Cardiac atrium fibroblast (primary cell): ENCODE data around the gene DVL2. TPM values are rescaled to one million over a fixed set of nuclear protein-coding genes. Genes with fewer than 3 reads are reported as not detected.

Source experiments
- total RNA-seq: library from RNA; depleted of rRNA; stranded (reverse); fragments of >200 nt; gene quantifications from 2 replicates; pipeline ENCODE4 v1.2.3, GENCODE V29; 2015

DVL2 gene
- 33.4 and 33.9 TPM in 2 replicates for total RNA-seq

DNA sequence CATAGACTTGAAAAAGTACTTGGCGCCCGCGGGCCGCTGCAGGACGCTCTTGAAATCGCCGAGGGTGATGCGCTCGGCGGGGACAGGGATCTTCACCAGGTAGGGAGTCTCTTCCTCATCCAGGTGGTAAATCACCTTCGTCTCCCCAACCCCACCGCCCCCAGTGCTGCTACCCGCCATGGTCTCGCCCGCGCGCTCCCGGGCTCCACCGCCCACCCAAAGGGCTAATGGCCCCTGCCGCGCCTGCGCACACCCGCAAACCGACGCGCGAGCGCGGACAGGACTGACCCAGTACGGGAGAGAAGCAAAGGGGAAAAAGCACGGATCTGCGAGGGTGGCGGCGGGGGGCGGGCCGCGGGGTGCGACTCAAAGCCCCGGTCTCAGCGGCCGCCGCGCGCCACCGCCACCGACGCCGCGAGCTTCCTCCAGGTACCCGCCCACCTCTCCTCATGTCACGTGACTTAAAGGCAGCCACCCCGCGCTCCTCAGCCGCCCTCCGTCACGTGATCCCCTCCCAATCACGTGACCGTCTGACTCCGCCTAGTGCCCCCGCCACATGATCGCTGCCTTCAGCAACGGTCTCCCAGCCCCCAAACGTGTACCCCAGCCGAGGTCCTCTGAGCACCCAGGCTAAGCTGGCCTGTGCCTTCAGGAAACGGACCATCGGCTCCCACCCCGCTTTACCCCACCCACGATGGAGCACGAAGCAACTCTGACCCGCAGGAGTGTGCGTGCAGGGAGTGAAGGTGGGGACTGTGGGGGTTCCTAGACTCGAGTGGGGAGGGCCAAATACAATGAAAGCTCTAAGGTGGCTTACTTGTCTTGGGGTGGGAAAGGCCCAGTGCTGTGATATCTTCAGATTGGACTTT is at the start of gene DVL2:
TSS of gene DVL2 (minus strand) at position 435 of the 869 bp plus-strand sequence. CDS start at position 180, 255 bp downstream.

DNA sequence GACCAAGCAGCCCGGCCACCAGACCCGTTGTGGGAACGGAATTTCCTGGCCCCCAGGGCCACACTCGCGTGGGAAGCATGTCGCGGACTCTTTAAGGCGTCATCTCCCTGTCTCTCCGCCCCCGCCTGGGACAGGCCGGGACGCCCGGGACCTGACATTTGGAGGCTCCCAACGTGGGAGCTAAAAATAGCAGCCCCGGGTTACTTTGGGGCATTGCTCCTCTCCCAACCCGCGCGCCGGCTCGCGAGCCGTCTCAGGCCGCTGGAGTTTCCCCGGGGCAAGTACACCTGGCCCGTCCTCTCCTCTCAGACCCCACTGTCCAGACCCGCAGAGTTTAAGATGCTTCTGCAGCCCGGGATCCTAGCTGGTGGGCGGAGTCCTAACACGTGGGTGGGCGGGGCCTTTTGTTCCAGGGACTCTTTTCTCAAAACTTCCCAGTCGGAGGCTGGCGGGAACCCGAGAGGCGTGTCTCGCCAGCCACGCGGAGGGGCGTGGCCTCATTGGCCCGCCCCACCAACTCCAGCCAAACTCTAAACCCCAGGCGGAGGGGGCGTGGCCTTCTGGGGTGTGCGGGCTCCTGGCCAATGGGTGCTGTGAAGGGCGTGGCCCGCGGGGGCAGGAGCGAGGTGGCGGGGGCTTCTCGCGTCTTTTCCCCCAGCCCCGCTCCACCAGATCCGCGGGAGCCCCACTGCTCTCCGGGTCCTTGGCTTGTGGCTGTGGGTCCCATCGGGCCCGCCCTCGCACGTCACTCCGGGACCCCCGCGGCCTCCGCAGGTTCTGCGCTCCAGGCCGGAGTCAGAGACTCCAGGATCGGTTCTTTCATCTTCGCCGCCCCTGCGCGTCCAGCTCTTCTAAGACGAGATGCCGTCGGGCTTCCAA is 47.0 kb upstream of the DVL2 start, which contains the start of gene SLC2A4:
TSS of gene SLC2A4 (plus strand) at position 645 of the 879 bp plus-strand sequence. CDS start at position 862, 217 bp downstream.

DNA sequence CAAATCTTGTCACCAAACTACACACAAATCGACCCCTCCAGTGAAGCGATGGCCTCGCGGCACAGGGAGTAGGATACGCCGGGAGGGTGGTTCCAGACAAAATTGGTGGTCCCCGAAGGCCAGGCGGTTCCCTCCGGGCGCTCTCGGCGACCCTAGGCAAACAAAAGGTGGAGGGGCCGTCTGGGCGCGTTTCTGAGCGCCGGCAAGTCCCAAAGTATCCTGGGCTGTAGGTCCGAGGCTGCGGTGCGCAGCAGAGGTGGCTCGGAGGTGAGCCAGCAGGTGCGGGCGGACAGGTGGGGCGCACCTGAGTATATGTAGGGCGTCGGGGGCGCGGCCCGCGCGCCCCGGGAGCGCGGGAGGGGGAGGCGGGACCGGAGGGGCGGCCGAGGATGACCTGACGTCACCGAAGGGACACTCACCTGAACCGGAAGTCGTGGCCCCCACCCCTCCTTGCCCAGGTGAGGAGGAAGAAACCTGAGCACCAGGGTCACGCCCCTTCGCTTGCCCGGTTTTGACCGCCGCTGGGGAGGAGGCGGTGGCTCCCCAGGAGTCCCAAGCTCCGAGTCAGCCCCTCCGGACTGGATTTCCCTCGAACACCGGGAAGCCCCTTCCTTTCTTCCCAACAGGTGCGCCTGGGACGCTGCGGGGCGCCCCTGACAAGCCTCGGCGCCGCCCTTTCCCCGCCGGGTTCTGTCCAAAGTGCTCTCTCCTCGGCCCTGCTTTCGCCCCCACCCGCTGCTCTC is 28.0 kb upstream of the DVL2 start, which contains the start of gene CLDN7:
TSS of gene CLDN7 (minus strand) at position 287 of the 743 bp plus-strand sequence. CDS start 435 bp downstream, outside the sequence.

DNA sequence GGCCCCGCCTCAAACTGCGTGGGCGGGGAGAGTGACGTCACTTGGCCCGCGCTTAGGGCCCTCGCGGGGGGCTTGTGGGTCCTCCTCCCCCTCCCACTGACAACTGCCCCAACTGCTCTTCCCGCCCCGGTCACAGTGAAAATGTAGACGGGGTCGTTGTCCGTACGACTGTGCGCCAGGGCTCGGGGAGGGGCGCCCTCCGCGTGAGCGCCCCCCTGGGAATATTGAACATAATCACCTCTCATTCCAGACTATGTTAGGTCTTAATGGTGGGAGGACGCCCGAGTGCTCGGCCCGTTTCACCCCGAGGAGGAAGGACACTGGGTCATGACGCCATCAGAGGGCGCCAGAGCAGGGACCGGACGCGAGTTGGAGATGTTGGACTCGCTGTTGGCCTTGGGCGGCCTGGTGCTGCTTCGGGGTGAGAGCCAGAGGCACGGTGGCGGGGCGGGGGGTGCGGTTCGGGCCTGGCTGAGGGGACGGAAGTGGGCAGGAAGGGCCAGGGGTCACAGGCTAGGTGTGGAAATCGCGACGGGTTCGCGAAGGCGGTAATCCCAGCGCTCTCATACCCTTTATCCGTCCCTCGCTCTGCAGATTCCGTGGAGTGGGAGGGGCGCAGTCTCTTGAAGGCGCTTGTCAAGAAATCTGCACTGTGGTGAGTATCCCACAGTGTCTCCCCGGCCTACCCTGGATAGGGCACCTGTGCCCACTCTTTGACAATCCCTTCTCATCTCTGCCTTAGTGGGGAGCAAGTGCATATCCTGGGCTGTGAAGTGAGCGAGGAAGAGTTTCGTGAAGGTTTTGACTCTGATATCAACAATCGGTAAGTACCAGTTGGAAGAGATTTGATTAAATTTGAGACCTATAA is 18.1 kb upstream of the DVL2 start, which contains the start of gene ELP5:
TSS of gene ELP5 (plus strand) at position 40 of the 868 bp plus-strand sequence. CDS start at position 376, 336 bp downstream.

DNA sequence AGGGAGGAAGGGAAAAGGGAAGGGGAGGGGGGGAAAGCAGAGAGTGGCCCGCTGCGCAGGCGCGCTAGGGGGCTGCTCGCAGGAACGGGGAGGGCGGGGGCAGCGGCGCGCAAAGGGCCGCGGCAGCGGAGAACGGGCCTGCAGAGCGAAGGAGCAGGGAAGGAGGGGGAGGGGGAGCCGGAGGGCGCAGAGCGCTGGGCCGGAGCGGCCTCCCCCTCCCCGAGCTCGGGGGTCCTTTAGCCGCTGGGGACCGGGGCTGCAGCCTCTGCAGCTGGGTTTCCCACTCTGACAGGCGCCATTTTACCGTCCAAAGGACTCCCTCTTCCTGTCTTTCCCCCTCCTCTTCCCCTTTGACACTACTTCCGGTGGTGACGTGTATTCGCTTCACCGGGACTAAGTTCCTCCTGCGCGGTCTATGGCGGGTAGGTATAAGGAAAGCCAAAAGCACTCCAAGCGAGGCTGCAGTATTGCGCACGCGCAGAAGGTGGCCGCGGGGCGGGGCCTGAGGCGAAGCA is 17.4 kb upstream of the DVL2 start, which contains the start of gene CTDNEP1:
TSS of gene CTDNEP1 (minus strand) at position 74 of the 515 bp plus-strand sequence. CDS start 438 bp downstream, outside the sequence.

DNA sequence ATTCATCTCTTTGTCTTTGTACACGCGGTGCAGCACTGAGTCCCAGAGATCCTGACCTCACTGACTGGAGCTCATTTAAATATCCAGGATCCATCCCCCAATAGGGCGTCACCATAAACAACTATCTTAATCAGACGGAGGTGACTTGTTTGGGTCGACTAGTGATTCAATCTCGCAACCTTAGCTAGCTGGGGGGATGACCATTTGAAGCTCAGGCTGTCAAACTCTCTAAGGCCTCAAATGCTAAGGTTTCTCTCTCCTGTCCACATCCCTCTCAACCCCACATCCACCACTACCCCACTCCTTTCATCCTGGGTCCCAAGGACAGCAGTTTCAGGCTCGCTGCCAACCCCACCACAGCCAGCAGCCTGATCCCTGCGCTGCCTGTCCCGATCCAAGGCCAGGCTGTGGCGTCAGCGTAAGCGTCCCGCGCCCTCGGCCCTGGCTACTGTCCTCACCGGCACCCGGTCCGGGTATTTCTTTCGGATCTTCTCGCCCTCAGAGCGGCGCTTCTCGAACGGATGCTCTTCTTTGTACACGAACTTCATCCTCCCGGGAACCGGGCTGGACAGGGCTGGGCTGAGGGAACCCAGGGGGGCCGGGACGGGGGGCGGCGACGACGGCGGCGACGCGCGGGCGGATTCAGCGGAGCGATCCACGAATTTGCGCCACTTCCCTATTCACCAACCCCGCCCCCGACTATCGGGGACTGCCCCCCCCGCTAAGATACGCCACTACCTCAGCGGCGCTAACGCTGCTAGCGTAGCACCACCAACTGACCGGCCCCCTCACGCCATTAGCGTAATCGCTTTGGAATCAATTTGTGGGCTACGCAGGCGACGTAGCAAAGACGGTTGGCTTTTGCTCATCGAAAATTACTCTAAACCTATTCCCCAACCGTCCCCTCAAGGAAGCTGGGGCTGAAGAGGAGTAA is 7.7 kb upstream of the DVL2 start, which contains the start of gene GABARAP:
TSS of gene GABARAP (minus strand) at position 667 of the 934 bp plus-strand sequence. CDS start at position 548, 119 bp downstream.

DNA sequence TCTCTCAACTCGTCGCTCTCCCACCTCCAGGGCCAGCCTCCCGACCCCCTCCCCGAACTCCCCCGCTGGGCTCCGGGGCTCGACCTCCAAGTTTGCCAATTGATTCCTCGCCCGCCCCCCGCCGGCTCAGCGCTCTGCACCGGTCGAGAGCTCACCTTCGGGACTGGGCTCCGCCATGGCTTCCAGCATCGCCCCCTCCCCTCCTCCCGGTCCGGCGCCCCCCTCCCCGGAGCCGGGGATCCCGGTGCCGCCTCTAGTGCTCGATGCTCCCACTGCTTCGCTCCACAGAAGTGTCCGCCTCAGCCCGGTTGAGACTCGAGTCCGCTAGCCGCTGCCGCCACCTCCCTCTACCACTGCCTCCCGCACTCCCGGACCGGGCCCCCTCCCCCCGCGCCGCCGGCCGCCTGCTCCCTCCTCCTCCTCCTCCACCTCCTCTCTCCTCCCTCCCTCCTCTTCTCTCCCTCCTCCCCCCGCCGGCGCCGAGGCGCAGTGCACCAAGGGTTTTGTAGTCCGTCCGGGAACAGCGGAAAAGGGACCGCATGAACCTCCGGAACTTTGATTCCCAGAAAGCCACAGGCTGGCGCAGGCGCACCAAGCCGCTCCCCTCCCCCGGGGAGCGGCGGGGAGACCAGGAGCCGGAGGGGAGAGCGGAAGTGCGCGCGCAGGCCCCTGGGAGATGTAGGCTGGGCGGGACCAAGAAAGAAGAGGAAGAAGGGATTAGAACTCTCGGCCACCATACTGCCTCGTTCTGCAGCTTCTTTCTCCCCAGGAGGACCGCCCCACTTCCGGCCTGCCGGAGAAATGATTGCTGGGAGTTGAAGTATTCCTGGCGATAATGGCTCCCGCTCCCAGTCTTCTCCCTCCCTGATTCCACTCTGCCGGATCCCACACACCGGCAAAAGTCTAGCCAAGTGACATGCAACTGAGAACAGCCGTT is 5.0 kb upstream of the DVL2 start, which contains the start of gene PHF23:
TSS of gene PHF23 (minus strand) at position 367 of the 937 bp plus-strand sequence. CDS start at position 189, 178 bp downstream.

DNA sequence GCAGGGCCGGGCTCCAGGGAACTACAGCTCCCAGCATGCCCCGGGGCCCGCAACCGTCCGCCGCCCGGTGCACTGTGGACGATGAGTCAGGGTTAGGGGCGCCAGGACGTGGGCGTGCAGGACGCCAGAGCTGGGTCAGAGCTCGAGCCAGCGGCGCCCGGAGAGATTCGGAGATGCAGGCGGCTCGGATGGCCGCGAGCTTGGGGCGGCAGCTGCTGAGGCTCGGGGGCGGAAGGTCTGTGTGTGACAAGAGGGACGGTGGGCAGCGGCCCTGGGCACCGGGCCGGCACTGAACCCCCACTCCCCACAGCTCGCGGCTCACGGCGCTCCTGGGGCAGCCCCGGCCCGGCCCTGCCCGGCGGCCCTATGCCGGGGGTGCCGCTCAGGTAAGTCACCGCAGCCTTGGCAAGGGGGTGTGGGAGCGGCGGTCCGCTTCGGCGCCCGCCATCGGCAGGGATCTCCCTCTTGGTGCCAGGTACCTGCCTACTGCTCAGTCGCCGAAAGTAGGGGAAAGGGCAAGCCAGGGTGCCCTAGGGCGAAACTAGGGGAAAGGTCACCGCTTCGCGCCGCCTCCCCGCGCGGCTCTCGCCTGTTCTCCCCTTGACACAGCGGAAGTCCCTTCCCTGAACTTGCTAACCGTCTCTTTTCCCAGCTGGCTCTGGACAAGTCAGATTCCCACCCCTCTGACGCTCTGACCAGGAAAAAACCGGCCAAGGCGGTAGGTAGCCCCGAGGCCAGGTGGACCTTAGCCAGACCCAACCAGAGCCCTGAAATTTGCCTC is 14.3 kb downstream of the DVL2 start, which contains the start of the genes ACADVL and DLG4:
TSS of gene ACADVL (plus strand) at position 127 of the 781 bp plus-strand sequence. CDS start at position 174, 47 bp downstream.
TSS of gene DLG4 (minus strand) at position 25 of the 781 bp plus-strand sequence.

DNA sequence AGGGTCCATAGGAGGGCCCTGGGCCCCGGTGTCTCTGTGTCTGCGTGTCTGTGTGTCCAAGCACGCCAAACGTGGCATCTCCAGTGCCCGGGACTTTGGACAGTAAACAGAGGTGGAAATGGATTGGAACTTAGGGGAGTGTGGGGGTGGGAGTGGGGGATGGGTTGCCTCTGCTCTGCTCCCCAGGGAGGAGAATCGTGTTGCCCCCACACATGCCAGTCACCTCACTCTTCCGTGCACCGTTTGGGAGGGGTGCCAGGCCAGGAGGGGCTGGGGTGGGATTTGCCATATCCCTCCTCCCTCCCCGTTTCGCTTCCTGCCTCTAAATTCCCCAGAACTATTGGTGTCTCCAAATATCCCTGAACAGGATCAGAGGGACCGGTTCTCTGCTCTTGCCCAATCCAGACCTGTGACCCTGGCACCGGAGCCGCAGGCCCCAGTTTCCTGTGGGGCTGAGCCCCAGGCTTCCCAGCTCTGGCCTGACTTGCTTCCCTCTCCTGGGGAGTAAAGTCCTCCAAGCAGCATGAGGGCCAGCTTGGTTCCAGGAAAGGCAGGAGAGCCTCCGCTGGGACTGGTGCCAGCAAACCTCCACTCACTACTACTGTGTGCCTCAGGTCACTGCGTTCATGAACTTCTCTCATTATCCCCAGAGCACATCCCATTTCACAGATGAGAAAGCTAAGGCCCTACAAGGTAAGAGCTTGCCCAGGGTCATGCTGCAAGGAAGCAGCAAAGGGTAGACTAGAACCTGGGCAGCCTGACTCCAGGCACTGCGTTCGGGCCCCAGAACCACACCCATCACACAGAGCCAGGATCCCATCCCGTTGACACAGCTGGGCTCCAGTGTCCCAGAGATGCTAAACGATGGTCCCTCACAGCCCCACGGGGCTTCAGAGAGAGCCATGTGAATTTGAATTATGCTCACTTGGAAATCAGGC is 54.7 kb downstream of the DVL2 start, which contains the start of gene ASGR1:
TSS of gene ASGR1 (minus strand) at position 54 of the 938 bp plus-strand sequence. CDS start 807 bp downstream, outside the sequence.

Other genes starting within 250 kb of the DVL2 start
- not detected in 2 replicates for gene ALOX12, start 238.5 kb downstream of the DVL2 start, total RNA-seq
- gene RNASEK, start 221.9 kb downstream of the DVL2 start, total RNA-seq = 237 and 238 TPM in 2 replicates
- gene BCL6B, start 211.5 kb downstream of the DVL2 start, total RNA-seq = 0.90 and 4.7 TPM in 2 replicates
- gene SLC16A13, start 198.5 kb downstream of the DVL2 start, total RNA-seq = 0.90 and 1.1 TPM in 2 replicates
- not detected in 2 replicates for gene SLC16A11, start 190.4 kb downstream of the DVL2 start, total RNA-seq
- not detected in 2 replicates for gene CLEC10A, start 154.3 kb downstream of the DVL2 start, total RNA-seq
- gene ASGR2, start 119.7 kb downstream of the DVL2 start, total RNA-seq = not detected in 2 replicates
- gene ASGR1, start 55.1 kb downstream of the DVL2 start, total RNA-seq = 0.18 and 1.1 TPM in 2 replicates
- 17.3 and 17.7 TPM in 2 replicates for gene DLG4, start 14.7 kb downstream of the DVL2 start, total RNA-seq
- 559 and 643 TPM in 2 replicates for gene ACADVL, start 14.6 kb downstream of the DVL2 start, total RNA-seq
- gene PHF23, start 4.9 kb upstream of the DVL2 start, total RNA-seq = 41.3 and 81.2 TPM in 2 replicates
- gene GABARAP, start 7.9 kb upstream of the DVL2 start, total RNA-seq = 160 and 299 TPM in 2 replicates
- 65.3 and 66.3 TPM in 2 replicates for gene CTDNEP1, start 17.2 kb upstream of the DVL2 start, total RNA-seq
- gene ELP5, start 17.7 kb upstream of the DVL2 start, total RNA-seq = 22.5 and 28.7 TPM in 2 replicates
- gene CLDN7, start 28.0 kb upstream of the DVL2 start, total RNA-seq = 0.16 and 2.0 TPM in 2 replicates
- 0.18 TPM in 1 of 2 replicates, not detected in the other for gene SLC2A4, start 47.2 kb upstream of the DVL2 start, total RNA-seq
- gene YBX2, start 60.1 kb upstream of the DVL2 start, total RNA-seq = not detected in 2 replicates
- 521 and 571 TPM in 2 replicates for gene EIF5A, start 73.1 kb upstream of the DVL2 start, total RNA-seq
- 35.7 and 67.1 TPM in 2 replicates for gene GPS2, start 80.8 kb upstream of the DVL2 start, total RNA-seq
- gene NEURL4, start 94.8 kb upstream of the DVL2 start, total RNA-seq = 10.8 and 15.7 TPM in 2 replicates
- gene ACAP1, start 102.0 kb upstream of the DVL2 start, total RNA-seq = not detected in 2 replicates
- gene KCTD11, start 117.6 kb upstream of the DVL2 start, total RNA-seq = 14.9 and 20.6 TPM in 2 replicates
- gene TMEM95, start 120.6 kb upstream of the DVL2 start, total RNA-seq = not detected in 2 replicates
- gene TNK1, start 146.6 kb upstream of the DVL2 start, total RNA-seq = under 0.01 and 0.18 TPM in 2 replicates
- 62.9 and 82.3 TPM in 2 replicates for gene PLSCR3, start 160.0 kb upstream of the DVL2 start, total RNA-seq
- 147 and 158 TPM in 2 replicates for gene TMEM256, start 169.6 kb upstream of the DVL2 start, total RNA-seq
- 7.8 and 12.5 TPM in 2 replicates for gene NLGN2, start 173.3 kb upstream of the DVL2 start, total RNA-seq
- not detected in 2 replicates for gene SPEM1, start 185.8 kb upstream of the DVL2 start, total RNA-seq
- not detected in 2 replicates for gene SPEM2, start 191.1 kb upstream of the DVL2 start, total RNA-seq
- not detected in 2 replicates for gene SPEM3, start 194.3 kb upstream of the DVL2 start, total RNA-seq
- gene TMEM102, start 200.9 kb upstream of the DVL2 start, total RNA-seq = 2.9 and 3.8 TPM in 2 replicates
- 1.8 and 3.4 TPM in 2 replicates for gene FGF11, start 205.0 kb upstream of the DVL2 start, total RNA-seq
- 6.9 and 8.3 TPM in 2 replicates for gene CHRNB1, start 210.5 kb upstream of the DVL2 start, total RNA-seq
- gene ZBTB4, start 245.1 kb upstream of the DVL2 start, total RNA-seq = 20.4 and 27.2 TPM in 2 replicates
- not detected in 2 replicates for gene SLC35G6, start 246.9 kb upstream of the DVL2 start, total RNA-seq
- gene POLR2A, start 249.8 kb upstream of the DVL2 start, total RNA-seq = 57.0 and 69.2 TPM in 2 replicates